ENCODE data around the gene FAAH2.

The FAAH2 gene

GRCh38 chrX:57286507-57287251, at the start of gene FAAH2:
Gene FAAH2, plus strand, starts transcription at chrX:57286706. Its CDS starts 120 bp downstream, at chrX:57286826.
- Histone ChIP-seq H3K4me3 (ENCODE audit: low read length in 2 of 2) (peak within 1 kb of the TSS; percentile 66 to 69), H3K9me3 (ENCODE audit: control insufficient read depth in 2 of 2, low read length in 2 of 2) (no peaks in the 10 kb centered on the region), H3K27me3 (ENCODE audit: control insufficient read depth in 2 of 2, insufficient read depth in 2 of 2, low read length in 2 of 2) (no peaks in the 10 kb centered on the region), H3K9ac (ENCODE audit: low read depth in 1 of 2, low read length in 2 of 2) (peak within 1 kb of the TSS; percentile 54 to 58), H3K4me1 (ENCODE audit: control insufficient read depth in 2 of 2, insufficient read depth in 2 of 2, low read length in 2 of 2) (no peaks in the 10 kb centered on the region), H3K27ac (ENCODE audit: low read depth in 2 of 2, low read length in 2 of 2) (peak within 1 kb of the TSS; percentile 74 to 80), H3K36me3 (ENCODE audit: control insufficient read depth in 2 of 2, insufficient read depth in 2 of 2, low read length in 2 of 2) (no peaks in the 10 kb centered on the region)

- Histone ChIP-seq H3K9ac (ENCODE audit: low read depth in 1 of 2, low read length in 2 of 2) (no peak overlapping the region), H3K27ac (ENCODE audit: low read depth in 2 of 2, low read length in 2 of 2) (no peak overlapping the region), H3K4me1 (ENCODE audit: control insufficient read depth in 2 of 2, insufficient read depth in 2 of 2, low read length in 2 of 2) (no peaks in the 10 kb centered on the region), H3K27me3 (ENCODE audit: control insufficient read depth in 2 of 2, insufficient read depth in 2 of 2, low read length in 2 of 2) (no peaks in the 10 kb centered on the region), H3K36me3 (ENCODE audit: control insufficient read depth in 2 of 2, insufficient read depth in 2 of 2, low read length in 2 of 2) (peaks cover 0 to 5% of the 10 kb centered on the region in 2 donors), H3K9me3 (ENCODE audit: control insufficient read depth in 2 of 2, low read length in 2 of 2) (peaks cover 2 to 3% of the 10 kb centered on the region in 2 donors), H3K4me3 (ENCODE audit: low read length in 2 of 2) (no peak overlapping the region)
These were observed 44.5 kb upstream of the FAAH2 start for GRCh38 chrX:57241967-57242366.

GRCh38 chrX:57251965-57252364, 34.5 kb upstream of the FAAH2 start:
- no peak overlapping the region for H3K4me3 ChIP-seq (ENCODE audit: low read length in 2 of 2)
- no peaks in the 10 kb centered on the region for H3K36me3 ChIP-seq (ENCODE audit: control insufficient read depth in 2 of 2, insufficient read depth in 2 of 2, low read length in 2 of 2)
- no peaks in the 10 kb centered on the region for H3K4me1 ChIP-seq (ENCODE audit: control insufficient read depth in 2 of 2, insufficient read depth in 2 of 2, low read length in 2 of 2)
- H3K9me3 ChIP-seq (ENCODE audit: control insufficient read depth in 2 of 2, low read length in 2 of 2), result no peaks in the 10 kb centered on the region
- no peak overlapping the region for H3K27ac ChIP-seq (ENCODE audit: low read depth in 2 of 2, low read length in 2 of 2)
- no peaks in the 10 kb centered on the region for H3K27me3 ChIP-seq (ENCODE audit: control insufficient read depth in 2 of 2, insufficient read depth in 2 of 2, low read length in 2 of 2)
- no peak overlapping the region for H3K9ac ChIP-seq (ENCODE audit: low read depth in 1 of 2, low read length in 2 of 2)

- no peak overlapping the region for H3K4me3 ChIP-seq (ENCODE audit: low read length in 2 of 2)
- no peaks in the 10 kb centered on the region for H3K4me1 ChIP-seq (ENCODE audit: control insufficient read depth in 2 of 2, insufficient read depth in 2 of 2, low read length in 2 of 2)
- H3K27me3 ChIP-seq (ENCODE audit: control insufficient read depth in 2 of 2, insufficient read depth in 2 of 2, low read length in 2 of 2), result no peaks in the 10 kb centered on the region
- H3K9ac ChIP-seq (ENCODE audit: low read depth in 1 of 2, low read length in 2 of 2), result no peak overlapping the region
- H3K36me3 ChIP-seq (ENCODE audit: control insufficient read depth in 2 of 2, insufficient read depth in 2 of 2, low read length in 2 of 2), result no peaks in the 10 kb centered on the region
- H3K9me3 ChIP-seq (ENCODE audit: control insufficient read depth in 2 of 2, low read length in 2 of 2), result peaks cover 0 to 4% of the 10 kb centered on the region in 2 donors
- no peak overlapping the region for H3K27ac ChIP-seq (ENCODE audit: low read depth in 2 of 2, low read length in 2 of 2)
These were observed 21.4 kb upstream of the FAAH2 start for GRCh38 chrX:57265126-57265525.

- Histone ChIP-seq H3K36me3 (ENCODE audit: control insufficient read depth in 2 of 2, insufficient read depth in 2 of 2, low read length in 2 of 2) (no peaks in the 10 kb centered on the region), H3K9ac (ENCODE audit: low read depth in 1 of 2, low read length in 2 of 2) (no peak overlapping the region), H3K4me1 (ENCODE audit: control insufficient read depth in 2 of 2, insufficient read depth in 2 of 2, low read length in 2 of 2) (no peaks in the 10 kb centered on the region), H3K4me3 (ENCODE audit: low read length in 2 of 2) (no peak overlapping the region), H3K27me3 (ENCODE audit: control insufficient read depth in 2 of 2, insufficient read depth in 2 of 2, low read length in 2 of 2) (no peaks in the 10 kb centered on the region), H3K9me3 (ENCODE audit: control insufficient read depth in 2 of 2, low read length in 2 of 2) (peaks cover 2 to 4% of the 10 kb centered on the region in 2 donors), H3K27ac (ENCODE audit: low read depth in 2 of 2, low read length in 2 of 2) (no peak overlapping the region)
These were observed 20.2 kb upstream of the FAAH2 start for GRCh38 chrX:57266275-57266674.

GRCh38 chrX:57266871-57267270, 19.6 kb upstream of the FAAH2 start:
- Histone ChIP-seq H3K4me3 (ENCODE audit: low read length in 2 of 2) (no peak overlapping the region), H3K27me3 (ENCODE audit: control insufficient read depth in 2 of 2, insufficient read depth in 2 of 2, low read length in 2 of 2) (no peaks in the 10 kb centered on the region), H3K9ac (ENCODE audit: low read depth in 1 of 2, low read length in 2 of 2) (no peak overlapping the region), H3K36me3 (ENCODE audit: control insufficient read depth in 2 of 2, insufficient read depth in 2 of 2, low read length in 2 of 2) (no peaks in the 10 kb centered on the region), H3K27ac (ENCODE audit: low read depth in 2 of 2, low read length in 2 of 2) (no peak overlapping the region), H3K9me3 (ENCODE audit: control insufficient read depth in 2 of 2, low read length in 2 of 2) (peaks cover 2 to 4% of the 10 kb centered on the region in 2 donors), H3K4me1 (ENCODE audit: control insufficient read depth in 2 of 2, insufficient read depth in 2 of 2, low read length in 2 of 2) (no peaks in the 10 kb centered on the region)

- Histone ChIP-seq H3K4me3 (ENCODE audit: low read length in 2 of 2) (no peak overlapping the region), H3K9ac (ENCODE audit: low read depth in 1 of 2, low read length in 2 of 2) (no peak overlapping the region), H3K27ac (ENCODE audit: low read depth in 2 of 2, low read length in 2 of 2) (no peak overlapping the region), H3K36me3 (ENCODE audit: control insufficient read depth in 2 of 2, insufficient read depth in 2 of 2, low read length in 2 of 2) (no peaks in the 10 kb centered on the region), H3K9me3 (ENCODE audit: control insufficient read depth in 2 of 2, low read length in 2 of 2) (peaks cover 2 to 4% of the 10 kb centered on the region in 2 donors), H3K4me1 (ENCODE audit: control insufficient read depth in 2 of 2, insufficient read depth in 2 of 2, low read length in 2 of 2) (no peaks in the 10 kb centered on the region), H3K27me3 (ENCODE audit: control insufficient read depth in 2 of 2, insufficient read depth in 2 of 2, low read length in 2 of 2) (no peaks in the 10 kb centered on the region)
These were observed 19.2 kb upstream of the FAAH2 start for GRCh38 chrX:57267308-57267707.

- no peak overlapping the region for H3K9ac ChIP-seq (ENCODE audit: low read depth in 1 of 2, low read length in 2 of 2)
These were observed 15.5 kb upstream of the FAAH2 start for GRCh38 chrX:57270980-57271379.

GRCh38 chrX:57282568-57282967, 3.9 kb upstream of the FAAH2 start:
- Histone ChIP-seq H3K9me3 (ENCODE audit: control insufficient read depth in 2 of 2, low read length in 2 of 2) (no peaks in the 10 kb centered on the region), H3K4me3 (ENCODE audit: low read length in 2 of 2) (no peak overlapping the region), H3K4me1 (ENCODE audit: control insufficient read depth in 2 of 2, insufficient read depth in 2 of 2, low read length in 2 of 2) (no peaks in the 10 kb centered on the region), H3K27ac (ENCODE audit: low read depth in 2 of 2, low read length in 2 of 2) (no peak overlapping the region), H3K36me3 (ENCODE audit: control insufficient read depth in 2 of 2, insufficient read depth in 2 of 2, low read length in 2 of 2) (no peaks in the 10 kb centered on the region), H3K9ac (ENCODE audit: low read depth in 1 of 2, low read length in 2 of 2) (no peak overlapping the region), H3K27me3 (ENCODE audit: control insufficient read depth in 2 of 2, insufficient read depth in 2 of 2, low read length in 2 of 2) (no peaks in the 10 kb centered on the region)

More at GRCh38 chrX:57270980-57271379, 15.5 kb upstream of the FAAH2 start:
- Histone ChIP-seq H3K27me3 (ENCODE audit: control insufficient read depth in 2 of 2, insufficient read depth in 2 of 2, low read length in 2 of 2) (no peaks in the 10 kb centered on the region), H3K4me3 (ENCODE audit: low read length in 2 of 2) (no peak overlapping the region), H3K4me1 (ENCODE audit: control insufficient read depth in 2 of 2, insufficient read depth in 2 of 2, low read length in 2 of 2) (no peaks in the 10 kb centered on the region), H3K9me3 (ENCODE audit: control insufficient read depth in 2 of 2, low read length in 2 of 2) (peaks cover 2 to 4% of the 10 kb centered on the region in 2 donors), H3K36me3 (ENCODE audit: control insufficient read depth in 2 of 2, insufficient read depth in 2 of 2, low read length in 2 of 2) (no peaks in the 10 kb centered on the region), H3K27ac (ENCODE audit: low read depth in 2 of 2, low read length in 2 of 2) (no peak overlapping the region)

- no peak overlapping the region for H3K9ac ChIP-seq (ENCODE audit: low read depth in 1 of 2, low read length in 2 of 2)
- no peaks in the 10 kb centered on the region for H3K27me3 ChIP-seq (ENCODE audit: control insufficient read depth in 2 of 2, insufficient read depth in 2 of 2, low read length in 2 of 2)
- H3K4me3 ChIP-seq (ENCODE audit: low read length in 2 of 2), result no peak overlapping the region
- H3K36me3 ChIP-seq (ENCODE audit: control insufficient read depth in 2 of 2, insufficient read depth in 2 of 2, low read length in 2 of 2), result no peaks in the 10 kb centered on the region
- H3K27ac ChIP-seq (ENCODE audit: low read depth in 2 of 2, low read length in 2 of 2), result no peak overlapping the region
- no peaks in the 10 kb centered on the region for H3K4me1 ChIP-seq (ENCODE audit: control insufficient read depth in 2 of 2, insufficient read depth in 2 of 2, low read length in 2 of 2)
- H3K9me3 ChIP-seq (ENCODE audit: control insufficient read depth in 2 of 2, low read length in 2 of 2), result no peaks in the 10 kb centered on the region
These were observed 1.5 kb upstream of the FAAH2 start for GRCh38 chrX:57285001-57285400.

All from mucosa of rectum (tissue), 2 donors.